Chondrocyte (in vitro differentiated cells): ENCODE measurements around the gene CASK. TPM values are rescaled to one million over a fixed set of nuclear protein-coding genes. Genes with fewer than 3 reads are reported as not detected.

ENCODE experiments used
- DNase-seq: peaks from one replicate; pipeline ENCODE4 v3.0.0; 2021; ENCODE audit warnings: mixed read lengths, low spot score
- H3K27ac Mint-ChIP-seq: one replicate; pipeline ENCODE4 v1.8.0; 2021; ENCODE audit warnings: mild to moderate bottlenecking, moderate library complexity, mixed read lengths; ENCODE audit not compliant: unreplicated experiment
- H3K27me3 Mint-ChIP-seq: 2 replicates; pipeline ENCODE4 v1.8.0; 2021; ENCODE audit warnings: low read depth, mixed read lengths
- H3K36me3 Mint-ChIP-seq: 2 replicates; pipeline ENCODE4 v1.8.0; 2021; ENCODE audit warnings: low read depth, mixed read lengths
- H3K4me1 Mint-ChIP-seq: 2 replicates; pipeline ENCODE4 v1.8.0; 2021; ENCODE audit warnings: low read depth, mild to moderate bottlenecking, mixed read lengths
- H3K4me3 Mint-ChIP-seq: one replicate; pipeline ENCODE4 v1.8.0; 2021; ENCODE audit warnings: mild to moderate bottlenecking, moderate library complexity, mixed read lengths; ENCODE audit not compliant: unreplicated experiment
- H3K9me3 Mint-ChIP-seq: 2 replicates; pipeline ENCODE4 v1.8.0; 2021; ENCODE audit warnings: low read depth, mixed read lengths
- CTCF ChIP-seq: fragments of 200-600 bp; sonication (generic); IDR thresholded peaks from 2 replicates; pipeline ENCODE4 v1.5.0; 2021; ENCODE audit warnings: antibody characterized with exemption, mild to moderate bottlenecking, moderate library complexity
- total RNA-seq: library from RNA; stranded (reverse); gene quantifications from 3 replicates; pipeline ENCODE4 v1.2.1, GENCODE V29; 2021

CASK gene
- total RNA-seq, 1 donor from 2014 or later, result 44.9 TPM

GRCh38 chrX:41671082-41671481 lies 252.3 kb downstream of the CASK start:
- Mint-ChIP-seq H3K9me3 (peaks cover 11% of the 10 kb centered on the region), H3K27me3 (no peaks in the 10 kb centered on the region), H3K27ac (no peak overlapping the region), H3K4me1 (peaks cover 9% of the 10 kb centered on the region), H3K4me3 (no peak overlapping the region), H3K36me3 (no peaks in the 10 kb centered on the region)
- no peak for TF ChIP-seq CTCF
- no peak for DNase-seq

GRCh38 chrX:41670112-41670511 lies 253.2 kb downstream of the CASK start:
- no peak for DNase-seq

GRCh38 chrX:41667631-41668030 lies 255.7 kb downstream of the CASK start:
- H3K36me3 Mint-ChIP-seq, result no peaks in the 10 kb centered on the region
- H3K4me3 Mint-ChIP-seq, result no peak overlapping the region
- H3K9me3 Mint-ChIP-seq, result peaks cover 12% of the 10 kb centered on the region
- no peak overlapping the region for H3K27ac Mint-ChIP-seq
- no peak for TF ChIP-seq CTCF
- no peaks in the 10 kb centered on the region for H3K27me3 Mint-ChIP-seq
- peaks cover 41% of the 10 kb centered on the region for H3K4me1 Mint-ChIP-seq
- DNase-seq, result no peak

More at GRCh38 chrX:41670112-41670511, 253.2 kb downstream of the CASK start:
- Mint-ChIP-seq H3K36me3 (no peaks in the 10 kb centered on the region), H3K9me3 (peaks cover 17% of the 10 kb centered on the region), H3K4me1 (peaks cover 18% of the 10 kb centered on the region), H3K4me3 (no peak overlapping the region), H3K27ac (no peak overlapping the region), H3K27me3 (no peaks in the 10 kb centered on the region)
- TF ChIP-seq CTCF, result no peak

GRCh38 chrX:41666251-41666650 lies 257.1 kb downstream of the CASK start:
- H3K36me3 Mint-ChIP-seq, result no peaks in the 10 kb centered on the region
- DNase-seq, result no peak
- H3K4me3 Mint-ChIP-seq, result no peak overlapping the region
- peak overlapping the region; percentile 88 for H3K27ac Mint-ChIP-seq
- H3K4me1 Mint-ChIP-seq, result peaks cover 52% of the 10 kb centered on the region
- H3K9me3 Mint-ChIP-seq, result peaks cover 12% of the 10 kb centered on the region
- no peak for TF ChIP-seq CTCF
- no peaks in the 10 kb centered on the region for H3K27me3 Mint-ChIP-seq

GRCh38 chrX:41665686-41666085 lies 257.7 kb downstream of the CASK start:
- Mint-ChIP-seq H3K36me3 (no peaks in the 10 kb centered on the region), H3K4me1 (peaks cover 56% of the 10 kb centered on the region), H3K27me3 (no peaks in the 10 kb centered on the region), H3K4me3 (no peak overlapping the region), H3K9me3 (peaks cover 12% of the 10 kb centered on the region), H3K27ac (peak overlapping the region; percentile 88)
- no peak for DNase-seq
- no peak for TF ChIP-seq CTCF
